PFSK-1 (cell line): ENCODE data around the gene TMEM252.

Source experiments
- POLR2AphosphoS5 ChIP-seq: IDR thresholded peaks from 2 replicates; pipeline ENCODE4 v1.6.1; 2012; ENCODE audit warnings: low read depth, mild to moderate bottlenecking, control low read depth, low read length, moderate library complexity
- SIN3A ChIP-seq: IDR thresholded peaks from 2 replicates; pipeline ENCODE4 v1.6.1; 2012; ENCODE audit warnings: mild to moderate bottlenecking, low read length, moderate library complexity, borderline replicate concordance; ENCODE audit not compliant: insufficient read depth

GRCh38 chr9:68502279-68502678 is 38.4 kb downstream of the TMEM252 start:
- TF ChIP-seq POLR2AphosphoS5 (no peak), SIN3A (no peak)
